SK-N-SH (cell line): ENCODE data around the gene TEAD2. TPM values are rescaled to one million over a fixed set of nuclear protein-coding genes. Genes with fewer than 3 reads are reported as not detected.

Experiments used
- CTCF ChIA-PET: fragments of 300-600, 350-600 bp; formaldehyde crosslinking; extraction: SDS; loops from one replicate; lab custom pipeline; 2021; lab: Yijun Ruan, JAX
- POLR2A ChIA-PET: fragments of 350-600 bp; sonication (Branson Sonifier 250); formaldehyde crosslinking; extraction: SDS; loops from one replicate; lab custom pipeline; 2020; ENCODE audit warnings: antibody characterized with exemption, inconsistent platforms; lab: Yijun Ruan, JAX
- DNase-seq: peaks from one replicate; pipeline ENCODE4 v3.0.0; 2012
- H2AFZ ChIP-seq: fragments of 200-600 bp; sonication (generic); 2 replicates; pipeline ENCODE4 v1.8.1; 2016; ENCODE audit warnings: antibody characterized with exemption, mild to moderate bottlenecking, low read depth
- H3F3A ChIP-seq: fragments of 200-600 bp; sonication (generic); replicated peaks from 2 replicates; pipeline ENCODE3; 2016; ENCODE audit warnings: antibody characterized with exemption, mild to moderate bottlenecking; ENCODE audit not compliant: insufficient read depth
- H3K27ac ChIP-seq, 2 experiments: fragments of 200-500 bp in 1 of 2; fragments of 200-600 bp in 1 of 2; sonication (Bioruptor generic) in 1 of 2; sonication (generic), shearing (Covaris generic) in 1 of 2; 2 replicates each; pipeline versions ENCODE4 v1.5.1 to v1.6.1; 2014 to 2016; ENCODE audit warnings: low read depth in 2 of 2, inconsistent platforms in 1 of 2, low read length in 1 of 2, mild to moderate bottlenecking in 1 of 2, mixed read lengths in 1 of 2
- H3K27me3 ChIP-seq: fragments of 200-600 bp; sonication (generic), shearing (Covaris generic); 2 replicates; pipeline ENCODE4 v1.6.1; 2016; ENCODE audit warnings: mixed run types; ENCODE audit not compliant: insufficient read depth
- H3K36me3 ChIP-seq, 2 experiments: fragments of 200-500 bp in 1 of 2; fragments of 200-600 bp in 1 of 2; sonication (Bioruptor generic) in 1 of 2; sonication (generic) in 1 of 2; replicated peaks in 1 of 2; 2 replicates each; pipeline versions ENCODE3 to v1.5.1; 2014 to 2016; ENCODE audit warnings: low read length in 1 of 2, mild to moderate bottlenecking in 1 of 2; ENCODE audit not compliant: insufficient read depth in 2 of 2, control insufficient read depth in 1 of 2
- H3K4me1 ChIP-seq, 2 experiments: fragments of 200-500 bp in 1 of 2; fragments of 200-600 bp in 1 of 2; sonication (Bioruptor generic) in 1 of 2; sonication (generic), shearing (Covaris generic) in 1 of 2; 2 replicates each; pipeline versions ENCODE4 v1.5.1 to v1.6.1; 2014 to 2016; ENCODE audit warnings: low read depth in 1 of 2, low read length in 1 of 2, mixed run types in 1 of 2; ENCODE audit not compliant: insufficient read depth in 2 of 2, control insufficient read depth in 1 of 2
- H3K4me2 ChIP-seq: fragments of 200-600 bp; sonication (generic), shearing (Covaris generic); 2 replicates; pipeline ENCODE4 v1.6.1; 2017; ENCODE audit warnings: mixed run types
- H3K4me3 ChIP-seq, 2 experiments: fragments of 200-500 bp in 1 of 2; fragments of 200-600 bp in 1 of 2; sonication (Bioruptor generic) in 1 of 2; sonication (generic), shearing (Covaris generic) in 1 of 2; 2 replicates each; pipeline versions ENCODE4 v1.5.1 to v1.8.1; 2014 to 2016; ENCODE audit warnings: low read depth in 2 of 2, inconsistent platforms in 1 of 2, low read length in 1 of 2, mild to moderate bottlenecking in 1 of 2, mixed read lengths in 1 of 2, moderate library complexity in 1 of 2
- H3K79me2 ChIP-seq: fragments of 200-600 bp; sonication (generic); 2 replicates; pipeline ENCODE4 v1.8.1; 2017; ENCODE audit warnings: mild to moderate bottlenecking; ENCODE audit not compliant: insufficient read depth
- H3K9ac ChIP-seq: fragments of 200-600 bp; sonication (generic); 2 replicates; pipeline ENCODE4 v1.6.1; 2017; ENCODE audit warnings: mixed run types
- H3K9me2 ChIP-seq: fragments of 200-600 bp; sonication (generic); 2 replicates; pipeline ENCODE4 v1.6.1; 2017; ENCODE audit warnings: mixed run types
- H3K9me3 ChIP-seq: fragments of 200-600 bp; sonication (generic); 2 replicates; pipeline ENCODE4 v1.6.1; 2017; ENCODE audit warnings: mixed run types, mild to moderate bottlenecking, moderate library complexity
- H4K20me1 ChIP-seq: fragments of 200-600 bp; sonication (generic); 2 replicates; pipeline ENCODE4 v1.6.1; 2017; ENCODE audit warnings: mild to moderate bottlenecking, mixed run types; ENCODE audit not compliant: insufficient read depth
- CHD2 ChIP-seq: fragments of 150-350 bp; IDR thresholded peaks from 2 replicates; pipeline ENCODE4 v1.6.1; 2018; ENCODE audit warnings: low read length; ENCODE audit not compliant: partially characterized antibody
- ELF1 ChIP-seq: IDR thresholded peaks from 2 replicates; pipeline ENCODE4 v1.4.0; 2012
- GABPA ChIP-seq: IDR thresholded peaks from 2 replicates; pipeline ENCODE4 v1.4.0; 2012; ENCODE audit warnings: low read depth, mild to moderate bottlenecking
- JUND ChIP-seq: IDR thresholded peaks from 2 replicates; pipeline ENCODE4 v1.4.0; 2012
- NFIC ChIP-seq: IDR thresholded peaks from 2 replicates; pipeline ENCODE4 v1.4.0; 2012; ENCODE audit warnings: borderline replicate concordance
- NRF1 ChIP-seq: IDR thresholded peaks from 2 replicates; pipeline ENCODE4 v1.6.1; 2012; ENCODE audit warnings: low read depth, mild to moderate bottlenecking, low read length
- POLR2AphosphoS5 ChIP-seq: IDR thresholded peaks from 2 replicates; pipeline ENCODE4 v1.6.1; 2012; ENCODE audit warnings: low read depth, low read length
- RAD21 ChIP-seq: IDR thresholded peaks from 2 replicates; pipeline ENCODE4 v1.6.1; 2012; ENCODE audit warnings: mild to moderate bottlenecking, low read length
- RCOR1 ChIP-seq: fragments of 150-350 bp; IDR thresholded peaks from 2 replicates; pipeline ENCODE4 v1.6.1; 2017; ENCODE audit warnings: antibody characterized with exemption, low read length
- REST ChIP-seq: IDR thresholded peaks from 2 replicates; pipeline ENCODE4 v1.6.1; 2012; ENCODE audit warnings: mild to moderate bottlenecking, low read depth, low read length, moderate library complexity
- RFX5 ChIP-seq: IDR thresholded peaks from 2 replicates; pipeline ENCODE4 v1.6.1; 2012; ENCODE audit warnings: mild to moderate bottlenecking, improper control_type of control experiment, low read length
- RXRA ChIP-seq: IDR thresholded peaks from 2 replicates; pipeline ENCODE4 v1.4.0; 2012; ENCODE audit warnings: low read depth, mild to moderate bottlenecking, borderline replicate concordance
- TCF12 ChIP-seq: IDR thresholded peaks from 2 replicates; pipeline ENCODE4 v1.4.0; 2012
- TEAD4 ChIP-seq: IDR thresholded peaks from 2 replicates; pipeline ENCODE4 v1.4.0; 2012; ENCODE audit warnings: mild to moderate bottlenecking, borderline replicate concordance; ENCODE audit not compliant: insufficient read depth
- YY1 ChIP-seq: IDR thresholded peaks from 2 replicates; pipeline ENCODE4 v1.4.0; 2012; ENCODE audit warnings: low read depth, mild to moderate bottlenecking
- WGBS: methylation state at CpG from one replicate; pipeline ENCODE4 v1.1.6; 2017; ENCODE audit warnings: low lambda C conversion rate; 5-methylcytosine and 5-hydroxymethylcytosine counted together
- polyA plus RNA-seq, 3 experiments: library from polyadenylated mRNA; depleted of rRNA; stranded (reverse); fragments of >200 nt; gene quantifications; 2 replicates each; pipeline ENCODE4 v1.2.3, GENCODE V29; 2012
- TF ChIP-seq, protein P1 (sequence below): IDR thresholded peaks from 2 replicates; pipeline ENCODE4 v1.4.0; 2012; ENCODE audit warnings: low read depth
- TF ChIP-seq, protein P2 (sequence below): fragments of 200-600 bp; sonication (generic); IDR thresholded peaks from 2 replicates; pipeline ENCODE4 v1.6.1; 2017; ENCODE audit warnings: antibody characterized with exemption, mild to moderate bottlenecking, moderate library complexity

TEAD2 gene
- polyA plus RNA-seq, 1 of the 3 experiments (the other 2 are of a cell fraction): 27.9 TPM

DNA sequence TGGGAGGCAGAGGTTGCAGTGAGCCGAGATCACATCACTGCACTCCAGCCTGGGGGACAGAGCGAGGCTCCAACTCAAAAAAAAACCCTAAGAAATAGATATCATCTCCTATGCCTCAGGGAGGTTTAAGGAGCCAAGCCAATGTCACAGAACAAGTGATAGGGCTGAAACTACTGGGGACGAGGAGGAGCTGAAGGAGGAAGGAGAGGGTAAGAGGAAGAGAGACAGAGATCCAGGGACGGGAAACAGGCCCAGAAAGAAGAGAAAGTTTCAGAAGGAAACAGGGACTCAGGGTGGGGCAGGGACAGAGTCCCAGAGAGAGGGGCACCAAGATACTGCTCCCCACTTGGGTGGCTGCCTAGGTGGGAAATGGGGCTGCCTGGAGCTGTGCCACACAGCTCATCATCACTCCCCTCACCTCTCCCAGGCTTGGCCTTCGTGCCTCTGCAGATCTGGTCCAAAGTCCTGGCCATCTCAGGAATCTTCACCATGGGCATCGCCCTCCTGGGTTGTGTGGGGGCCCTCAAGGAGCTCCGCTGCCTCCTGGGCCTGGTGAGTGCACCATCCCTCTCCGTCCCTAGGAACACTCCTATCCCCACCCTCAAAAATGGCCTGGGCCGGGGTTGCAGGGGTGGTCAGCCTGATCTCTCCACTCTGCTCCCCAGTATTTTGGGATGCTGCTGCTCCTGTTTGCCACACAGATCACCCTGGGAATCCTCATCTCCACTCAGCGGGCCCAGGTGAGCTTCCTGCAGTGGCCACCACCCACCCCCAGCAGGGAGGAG is 25.5 kb downstream of the TEAD2 start:
- Histone ChIP-seq H3K9me2 (no peaks in the 10 kb centered on the region), H3K36me3 (peaks cover 0 to 9% of the 10 kb centered on the region in 2 experiments), H3K9me3 (no peaks in the 10 kb centered on the region), H3K27me3 (no peaks in the 10 kb centered on the region), H3K9ac (no peak overlapping the region), H3K4me2 (no peak overlapping the region), H2AFZ (no peak overlapping the region), H3K79me2 (no peaks in the 10 kb centered on the region), H3K4me1 (peaks cover 0 to 6% of the 10 kb centered on the region in 2 experiments; a peak in 1 of 4 replicates), H3K4me3 (no peak overlapping the region), H3F3A (peaks cover 2% of the 10 kb centered on the region), H3K27ac (no peak overlapping the region), H4K20me1 (peaks cover 2% of the 10 kb centered on the region; the same call in 1 of the 2 replicates)
- no peak for TF ChIP-seq YY1
- TF ChIP-seq JUND: no peak
- TF ChIP-seq NRF1: no peak
- TF ChIP-seq RCOR1: no peak
- no peak for TF ChIP-seq REST
- POLR2A ChIA-PET: no interaction called here
- 89% methylated on average over 8 of the region's 10 CpGs for WGBS
- DNase-seq: no peak
- CTCF ChIA-PET: no interaction called here

GRCh38 chr19:49335784-49336481 is 26.3 kb downstream of the TEAD2 start:
- POLR2A ChIA-PET: no interaction called here
- H4K20me1 ChIP-seq: peaks cover 2% of the 10 kb centered on the region; the same call in 1 of the 2 replicates
- 76% methylated on average over 14 of the region's 14 CpGs for WGBS
- no peak overlapping the region for H3K27ac ChIP-seq
- no peak overlapping the region for H3K9ac ChIP-seq
- no peaks in the 10 kb centered on the region for H3K27me3 ChIP-seq
- H3K9me2 ChIP-seq: no peaks in the 10 kb centered on the region
- H3K4me3 ChIP-seq: no peak overlapping the region
- H3K4me1 ChIP-seq: peaks cover 0 to 6% of the 10 kb centered on the region in 2 experiments; a peak in 1 of 4 replicates
- H3K79me2 ChIP-seq: no peaks in the 10 kb centered on the region
- no peaks in the 10 kb centered on the region for H3K9me3 ChIP-seq
- peaks cover 0 to 2% of the 10 kb centered on the region in 2 experiments for H3K36me3 ChIP-seq
- CTCF ChIA-PET: no interaction called here
- peaks cover 2% of the 10 kb centered on the region for H3F3A ChIP-seq
- no peak overlapping the region for H2AFZ ChIP-seq
- no peak overlapping the region for H3K4me2 ChIP-seq
- DNase-seq: no peak
- TF ChIP-seq NFIC (no peak), RCOR1 (no peak), YY1 (no peak), POLR2AphosphoS5 (no peak), GABPA (no peak), RAD21 (no peak), TEAD4 (no peak), RXRA (no peak), TCF12 (no peak), REST (no peak), CHD2 (no peak), ELF1 (no peak), RFX5 (no peak)
- TF ChIP-seq, protein P1, sequence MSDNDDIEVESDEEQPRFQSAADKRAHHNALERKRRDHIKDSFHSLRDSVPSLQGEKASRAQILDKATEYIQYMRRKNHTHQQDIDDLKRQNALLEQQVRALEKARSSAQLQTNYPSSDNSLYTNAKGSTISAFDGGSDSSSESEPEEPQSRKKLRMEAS: no peak
- TF ChIP-seq, protein P2, sequence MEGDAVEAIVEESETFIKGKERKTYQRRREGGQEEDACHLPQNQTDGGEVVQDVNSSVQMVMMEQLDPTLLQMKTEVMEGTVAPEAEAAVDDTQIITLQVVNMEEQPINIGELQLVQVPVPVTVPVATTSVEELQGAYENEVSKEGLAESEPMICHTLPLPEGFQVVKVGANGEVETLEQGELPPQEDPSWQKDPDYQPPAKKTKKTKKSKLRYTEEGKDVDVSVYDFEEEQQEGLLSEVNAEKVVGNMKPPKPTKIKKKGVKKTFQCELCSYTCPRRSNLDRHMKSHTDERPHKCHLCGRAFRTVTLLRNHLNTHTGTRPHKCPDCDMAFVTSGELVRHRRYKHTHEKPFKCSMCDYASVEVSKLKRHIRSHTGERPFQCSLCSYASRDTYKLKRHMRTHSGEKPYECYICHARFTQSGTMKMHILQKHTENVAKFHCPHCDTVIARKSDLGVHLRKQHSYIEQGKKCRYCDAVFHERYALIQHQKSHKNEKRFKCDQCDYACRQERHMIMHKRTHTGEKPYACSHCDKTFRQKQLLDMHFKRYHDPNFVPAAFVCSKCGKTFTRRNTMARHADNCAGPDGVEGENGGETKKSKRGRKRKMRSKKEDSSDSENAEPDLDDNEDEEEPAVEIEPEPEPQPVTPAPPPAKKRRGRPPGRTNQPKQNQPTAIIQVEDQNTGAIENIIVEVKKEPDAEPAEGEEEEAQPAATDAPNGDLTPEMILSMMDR: no peak
